ENCODE data around the gene LY6G5C. TPM values are rescaled to one million over a fixed set of nuclear protein-coding genes. Genes with fewer than 3 reads are reported as not detected.
A peak's percentile ranks its signal among the peaks of the same experiment; 100 is the strongest.

LY6G5C gene
- total and polyA plus RNA-seq, 12 donors, result 0.39 to 3.6 (median 1.9) TPM; not detected in 1

- intact Hi-C loops (cut with DNase I), result no loop called here
- H3K9me3 ChIP-seq (replicated peaks in 1 of 3), result no peaks in the 10 kb centered on the region
- 61 to 76% (median 74%) methylated on average over 5 to 6 of the region's 6 CpGs for WGBS, 4 donors
- peaks cover 0 to 98% of the 10 kb centered on the region in 2 donors for H3K36me3 ChIP-seq (replicated peaks in 1 of 2)
- DNase-seq, result peak in 3 of 7 donors; percentile 49 to 69 (median 52)
- peak overlapping the region in 3 of 5 donors; percentile 5 to 68 (median 7) for H3K27ac ChIP-seq
- no peaks in the 10 kb centered on the region for H3K27me3 ChIP-seq
- H3K4me1 ChIP-seq (replicated peaks in 1 of 2), result peaks cover 0 to 5% of the 10 kb centered on the region in 2 donors
- no peak overlapping the region for H3K4me3 ChIP-seq
- no peak for TF ChIP-seq POLR2A (IDR thresholded peaks at IDR 0.05)
- no peak for TF ChIP-seq CTCF (IDR thresholded peaks at IDR 0.05)
Observed at GRCh38 chr6:31642798-31643570, 37.9 kb downstream of the LY6G5C start.

- 91 to 95% (median 92%) methylated on average over 4 of the region's 4 CpGs for WGBS, 4 donors
- H3K4me1 ChIP-seq (replicated peaks in 1 of 2), result peaks cover 0 to 5% of the 10 kb centered on the region in 2 donors
- intact Hi-C loops (cut with DNase I), result no loop called here
- no peak for DNase-seq
- H3K36me3 ChIP-seq (replicated peaks in 1 of 2), result peaks cover 0 to 98% of the 10 kb centered on the region in 2 donors
- no peaks in the 10 kb centered on the region for H3K27me3 ChIP-seq
- no peak overlapping the region for H3K4me3 ChIP-seq
- H3K9me3 ChIP-seq (replicated peaks in 1 of 3), result no peaks in the 10 kb centered on the region
- H3K27ac ChIP-seq, result no peak overlapping the region
- TF ChIP-seq CTCF (IDR thresholded peaks at IDR 0.05), result no peak
- no peak for TF ChIP-seq POLR2A (IDR thresholded peaks at IDR 0.05)
Observed at GRCh38 chr6:31641370-31641769, 39.5 kb downstream of the LY6G5C start.

GRCh38 chr6:31640612-31641011 lies 40.3 kb downstream of the LY6G5C start:
- TF ChIP-seq CTCF (IDR thresholded peaks at IDR 0.05) (no peak), POLR2A (IDR thresholded peaks at IDR 0.05) (no peak)
- 95 to 96% (median 95%) methylated on average over 6 of the region's 6 CpGs for WGBS, 4 donors
- no peak overlapping the region for H3K27ac ChIP-seq
- H3K4me3 ChIP-seq, result no peak overlapping the region
- no peaks in the 10 kb centered on the region for H3K9me3 ChIP-seq (replicated peaks in 1 of 3)
- intact Hi-C loops (cut with DNase I), result no loop called here
- H3K36me3 ChIP-seq (replicated peaks in 1 of 2), result peaks cover 0 to 98% of the 10 kb centered on the region in 2 donors
- H3K4me1 ChIP-seq (replicated peaks in 1 of 2), result peaks cover 0 to 5% of the 10 kb centered on the region in 2 donors
- H3K27me3 ChIP-seq, result no peaks in the 10 kb centered on the region
- DNase-seq, result no peak

- DNase-seq, result no peak
- H3K9me3 ChIP-seq (replicated peaks in 1 of 3), result no peaks in the 10 kb centered on the region
- 78 to 84% (median 81%) methylated on average over 6 to 10 of the region's 10 CpGs for WGBS, 4 donors
- intact Hi-C loops (cut with DNase I), result no loop called here
- H3K27ac ChIP-seq, result no peak overlapping the region
- peaks cover 0 to 5% of the 10 kb centered on the region in 2 donors for H3K4me1 ChIP-seq (replicated peaks in 1 of 2)
- H3K36me3 ChIP-seq (replicated peaks in 1 of 2), result peaks cover 0 to 98% of the 10 kb centered on the region in 2 donors
- TF ChIP-seq CTCF (IDR thresholded peaks at IDR 0.05) (no peak), POLR2A (IDR thresholded peaks at IDR 0.05) (no peak)
- no peak overlapping the region for H3K4me3 ChIP-seq
- no peaks in the 10 kb centered on the region for H3K27me3 ChIP-seq
Observed at GRCh38 chr6:31639449-31639861, 41.4 kb downstream of the LY6G5C start.

Measured in adrenal gland (tissue), 12 donors.